SKM-1 (cell line): ENCODE results near the gene SEMA5B.

ENCODE experiments used
- DNase-seq: peaks from one replicate; lab custom pipeline; 2025; ENCODE audit not compliant: unreplicated experiment; lab: John Stamatoyannopoulos, UW

Gene SEMA5B

DNA sequence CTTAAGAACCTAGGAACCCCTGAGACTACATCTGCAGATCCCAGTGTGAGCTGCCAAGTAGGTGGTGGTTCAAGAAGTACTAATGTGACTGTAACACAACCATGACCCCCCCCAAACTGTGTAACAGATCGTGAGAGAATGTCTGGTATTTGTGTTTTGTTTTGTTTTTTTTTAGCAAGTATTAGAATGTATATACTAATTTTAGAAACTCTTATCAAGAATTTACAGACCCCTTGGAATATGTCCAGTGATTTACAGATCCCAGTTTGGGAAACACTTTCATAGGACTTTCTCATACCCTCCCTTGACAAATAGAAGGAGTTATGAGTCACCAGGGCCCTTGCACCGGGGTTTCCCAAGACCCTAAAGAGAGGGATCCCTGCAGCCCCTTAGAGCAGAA lies 79.8 kb downstream of the SEMA5B start:
- DNase-seq: no peak

DNA sequence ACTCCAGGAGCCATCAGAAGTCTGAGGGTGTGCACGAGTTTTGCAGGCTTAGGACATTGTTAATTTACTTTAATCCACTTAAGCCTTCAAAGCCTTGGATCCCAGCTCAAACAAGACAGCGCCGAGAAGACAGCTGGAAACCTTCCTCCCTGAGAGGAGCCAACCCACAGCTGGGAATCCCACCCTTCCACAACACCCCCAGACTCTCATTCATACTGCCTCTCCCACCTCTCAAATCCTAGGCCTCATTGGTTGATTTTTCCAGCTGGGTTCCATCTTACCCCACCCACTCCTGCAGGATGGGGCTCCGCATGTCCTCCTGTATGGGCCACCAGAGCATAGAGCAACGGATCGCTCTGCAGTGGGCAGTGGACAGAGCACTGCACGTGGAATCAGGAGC lies 80.4 kb downstream of the SEMA5B start:
- DNase-seq: no peak

DNA sequence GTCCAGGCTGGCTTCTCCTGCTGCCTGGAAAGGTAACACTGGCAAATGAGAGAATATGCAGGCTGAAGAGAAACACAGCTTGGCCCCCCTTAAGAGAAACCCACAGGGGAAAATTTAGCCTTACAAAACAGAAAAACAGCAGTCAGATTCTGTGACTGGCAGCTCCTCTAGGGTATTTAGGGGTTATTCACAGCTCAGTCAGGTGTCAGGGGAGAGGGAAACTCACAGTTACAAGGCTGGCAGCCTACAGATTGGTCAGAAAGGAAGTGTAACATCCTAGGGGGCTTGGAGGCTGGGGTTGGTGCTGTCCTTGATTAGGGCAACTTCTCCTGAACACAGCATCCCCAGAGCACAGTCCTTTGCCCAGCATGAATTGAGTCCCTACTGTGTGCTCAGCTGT lies 81.4 kb downstream of the SEMA5B start:
- no peak for DNase-seq

DNA sequence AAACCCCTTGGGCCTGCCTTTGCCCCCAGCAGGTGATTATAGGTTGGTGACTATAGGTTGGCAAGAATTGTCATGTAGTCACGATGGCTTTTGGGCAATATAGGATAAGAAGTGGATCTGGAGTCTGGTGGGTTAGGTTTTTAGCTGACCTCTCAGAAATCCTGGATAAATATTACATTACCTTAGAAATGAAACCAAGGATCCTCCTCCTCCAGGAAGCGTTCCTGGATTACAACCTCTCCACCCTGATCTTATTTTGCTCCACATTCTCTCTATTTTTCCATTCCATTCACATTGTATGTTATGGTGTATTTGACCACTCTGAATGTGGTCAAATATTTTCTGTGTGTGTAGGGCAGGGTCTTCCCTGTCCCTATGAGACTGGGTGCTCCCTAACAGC lies 82.3 kb downstream of the SEMA5B start:
- DNase-seq: no peak

DNA sequence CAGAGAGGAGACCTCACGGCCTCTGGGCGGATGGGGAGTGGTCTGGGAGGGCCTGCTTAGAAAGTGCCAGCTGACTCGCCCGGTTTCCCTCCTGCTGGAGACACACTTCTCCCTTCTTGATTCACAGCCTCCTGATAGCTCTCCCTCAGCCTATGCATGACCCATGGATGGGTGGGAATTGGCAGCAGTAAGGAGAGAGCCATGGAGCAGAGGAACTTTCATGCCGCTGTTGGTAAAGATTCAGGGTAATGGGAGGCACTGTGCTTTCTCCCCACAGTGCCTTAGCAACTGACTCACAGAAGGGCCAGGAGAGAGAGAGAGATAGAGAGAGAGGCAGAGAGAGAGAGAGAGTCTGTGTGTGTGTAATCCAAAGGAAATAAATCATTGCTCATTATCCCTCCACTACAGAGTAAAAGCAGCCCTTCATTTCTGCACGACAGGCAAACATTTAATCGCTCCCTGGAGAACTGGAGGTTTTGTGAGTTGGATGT lies 82.8 kb downstream of the SEMA5B start:
- DNase-seq: no peak

DNA sequence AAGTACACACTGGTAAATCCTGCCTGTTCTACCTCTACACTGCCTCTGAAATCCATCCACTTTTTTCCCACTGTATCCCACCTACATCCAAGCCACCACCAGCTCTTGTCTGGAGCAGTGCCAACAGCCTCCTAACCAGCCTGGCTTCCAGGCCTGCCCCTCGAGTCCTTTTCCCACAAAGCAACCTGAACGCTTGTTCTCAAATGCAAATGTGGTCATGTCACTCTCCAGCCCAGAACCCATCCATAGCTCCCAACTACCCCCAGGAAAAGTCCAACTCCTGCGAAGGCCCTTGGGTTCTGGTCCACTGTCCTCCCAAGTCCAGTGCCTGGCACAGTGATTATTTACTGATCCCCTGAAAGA lies 83.8 kb downstream of the SEMA5B start:
- no peak for DNase-seq

DNA sequence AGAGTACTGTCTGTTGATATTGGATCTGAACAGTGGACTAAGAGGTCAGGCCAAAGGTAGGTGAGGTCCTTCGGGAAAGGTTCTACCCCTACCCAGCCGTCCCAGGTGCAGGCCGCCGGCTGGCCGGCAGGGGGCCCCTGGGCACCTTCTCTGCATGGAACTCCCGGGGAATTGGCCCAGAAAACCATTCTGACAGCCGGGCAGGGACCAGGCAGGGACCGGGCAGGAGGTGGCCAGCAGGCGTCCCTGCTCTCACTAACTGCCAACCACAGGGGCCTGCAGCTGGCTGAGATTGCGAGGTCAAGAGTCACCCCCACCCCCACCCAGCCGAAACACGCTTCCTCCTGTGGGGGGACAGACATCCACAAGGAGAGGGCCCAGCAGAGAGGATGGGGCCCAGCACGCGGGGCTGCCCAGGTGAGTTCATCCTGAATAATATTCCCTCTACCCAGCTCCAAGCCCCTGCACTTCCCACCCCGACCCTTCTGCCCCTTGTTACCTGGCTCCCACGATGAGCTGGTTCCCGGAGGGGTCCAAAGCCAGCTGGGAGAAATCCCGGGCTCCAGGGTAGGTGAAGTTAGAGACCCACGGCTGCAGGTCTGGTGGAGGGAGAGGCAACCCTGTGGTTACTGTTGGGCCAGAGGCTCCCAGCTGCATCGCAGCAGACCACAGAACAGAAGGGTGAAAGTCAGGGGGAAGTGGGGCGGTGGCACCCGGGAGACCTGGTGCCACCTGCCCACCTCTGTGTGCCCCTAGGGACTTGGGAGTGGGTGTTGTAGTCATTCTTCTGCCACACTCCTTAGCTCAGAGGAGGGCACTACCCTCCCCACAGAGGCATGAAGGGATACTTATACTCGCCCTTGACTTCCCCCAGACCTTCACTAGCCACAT lies 84.4 kb downstream of the SEMA5B start:
- DNase-seq: no peak

DNA sequence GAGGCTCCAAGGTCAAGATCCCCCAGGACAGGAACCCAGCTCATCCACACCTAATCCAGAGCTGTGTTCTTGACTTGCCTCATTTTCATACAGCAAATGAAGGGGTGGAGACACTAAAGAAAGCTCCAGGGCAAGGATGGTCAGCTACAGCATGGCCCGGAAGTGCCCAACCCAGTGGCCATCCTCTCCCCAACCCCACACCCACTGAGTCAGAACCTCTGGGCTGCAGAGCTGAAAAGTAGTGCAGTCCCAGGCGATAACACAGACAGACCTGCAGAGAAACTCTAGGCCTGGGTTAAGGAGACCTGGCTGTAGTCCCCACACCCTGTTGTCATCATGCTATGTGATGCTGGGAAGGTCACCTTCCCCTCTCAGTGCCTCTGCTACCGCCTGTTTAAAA lies 85.3 kb downstream of the SEMA5B start:
- no peak for DNase-seq

DNA sequence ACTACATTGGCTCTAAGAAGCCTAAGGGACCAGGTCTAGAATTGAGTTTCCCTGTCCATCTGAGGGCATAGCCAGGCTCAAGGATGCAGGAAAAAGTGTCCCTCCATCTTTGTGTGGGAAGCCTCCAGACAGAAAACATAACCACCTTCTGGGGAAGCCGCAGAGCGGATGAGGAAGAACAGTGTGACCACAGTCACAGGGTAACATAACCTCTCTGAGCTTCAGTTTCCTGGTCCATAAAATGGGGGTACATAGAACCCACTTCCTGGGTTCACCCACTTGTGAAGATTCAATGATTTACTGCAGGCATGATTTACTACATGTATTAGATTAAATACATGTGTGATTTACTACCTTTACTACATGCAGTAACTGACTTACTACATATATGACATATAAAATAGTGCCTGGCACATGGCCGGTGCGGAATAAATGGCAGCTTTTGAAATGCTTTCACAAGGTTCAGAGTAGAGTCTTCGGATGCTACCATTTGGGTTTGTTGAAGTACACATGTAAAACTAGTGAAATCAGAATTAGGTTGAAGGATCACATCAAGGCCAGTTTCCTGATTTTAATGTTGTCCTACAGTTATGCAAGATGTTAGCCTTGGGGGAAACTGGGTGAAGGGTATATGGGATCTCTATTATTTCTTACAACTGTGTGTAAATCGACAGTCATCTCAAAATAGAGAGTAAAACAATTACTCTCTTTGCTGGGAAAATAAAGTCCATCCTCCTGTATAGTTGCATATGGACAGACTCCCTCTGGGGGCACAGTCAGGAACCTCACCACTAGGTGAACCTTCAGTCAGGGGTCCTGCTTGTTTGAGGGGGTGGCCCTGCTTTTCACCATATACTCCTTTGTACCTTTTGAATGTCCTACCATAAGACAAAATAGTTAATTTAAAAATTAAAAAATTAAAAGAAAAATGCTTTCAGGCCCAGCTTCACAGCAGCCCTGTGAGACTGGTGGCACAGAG lies 86.0 kb downstream of the SEMA5B start:
- no peak for DNase-seq

DNA sequence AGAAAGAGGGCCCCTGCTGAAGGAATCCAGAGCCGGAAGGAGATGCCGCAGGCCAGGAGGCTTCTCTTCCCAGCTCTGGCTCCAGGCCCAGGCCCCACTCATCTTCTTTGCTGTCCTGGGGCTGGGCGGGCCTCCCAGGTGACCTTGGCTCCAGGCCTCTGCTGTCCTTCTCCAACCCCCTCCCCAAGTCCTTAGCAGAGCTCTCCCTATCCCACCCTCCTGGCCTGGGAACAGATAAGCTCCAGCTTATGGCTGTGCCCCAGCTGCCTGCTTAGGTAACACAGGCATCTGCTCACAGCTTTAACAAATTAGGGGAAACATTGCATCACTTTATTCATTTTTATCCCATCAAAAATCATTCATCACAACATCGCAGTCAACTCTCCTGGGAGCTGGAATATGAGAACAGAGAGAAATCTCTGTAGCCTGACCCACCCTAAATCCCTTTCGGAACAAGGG lies 86.9 kb downstream of the SEMA5B start:
- DNase-seq: no peak

DNA sequence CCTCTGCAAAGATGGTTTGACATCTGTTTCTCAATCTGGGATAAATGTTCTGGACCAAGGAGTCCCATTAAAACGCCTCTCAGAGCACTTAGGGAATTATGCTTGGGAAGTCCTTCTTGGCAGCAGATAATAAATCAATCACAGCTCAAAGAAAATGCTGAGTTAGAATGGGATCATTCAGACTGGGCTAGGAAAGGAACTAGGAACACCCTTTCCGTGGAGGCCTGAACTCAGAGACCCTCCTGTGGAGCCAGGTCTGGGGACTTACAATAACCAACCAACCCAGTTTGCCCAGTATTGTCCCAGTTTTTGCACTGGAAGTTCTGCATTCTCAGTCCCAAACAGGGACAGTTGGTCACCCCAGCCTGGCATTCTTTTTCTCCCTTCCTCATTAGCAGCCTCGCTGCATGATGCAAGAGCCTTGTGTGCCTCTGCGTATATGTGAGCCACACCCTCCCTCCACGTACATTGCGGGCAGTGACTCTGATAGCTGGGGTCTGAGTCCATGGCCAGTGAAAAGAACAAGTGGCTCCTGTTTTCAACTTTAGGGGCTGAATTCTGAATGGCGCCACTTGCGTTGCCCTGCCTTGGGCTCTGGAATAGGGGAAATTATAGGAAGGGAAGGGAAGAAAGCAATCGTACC lies 88.7 kb downstream of the SEMA5B start:
- DNase-seq: peak; percentile 4

DNA sequence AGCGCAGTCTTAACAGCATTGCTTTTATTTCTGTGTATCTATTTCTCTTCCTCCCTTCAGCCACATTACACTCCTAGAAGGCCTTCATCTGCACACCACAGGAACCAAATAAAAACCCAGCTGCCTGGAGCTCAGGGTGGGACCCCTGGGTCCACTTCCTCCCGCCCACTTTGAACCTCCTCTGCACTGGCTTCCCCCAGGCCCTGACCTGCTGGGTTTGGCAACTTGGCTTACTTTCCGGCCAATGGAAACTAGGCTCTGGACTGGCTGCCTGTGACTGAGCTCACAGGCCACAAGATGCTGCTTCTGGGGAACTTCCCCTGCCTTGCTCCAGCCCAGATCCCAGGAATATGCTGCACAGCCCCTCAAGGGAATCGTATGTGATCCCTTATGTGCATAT lies 89.8 kb downstream of the SEMA5B start:
- no peak for DNase-seq

DNA sequence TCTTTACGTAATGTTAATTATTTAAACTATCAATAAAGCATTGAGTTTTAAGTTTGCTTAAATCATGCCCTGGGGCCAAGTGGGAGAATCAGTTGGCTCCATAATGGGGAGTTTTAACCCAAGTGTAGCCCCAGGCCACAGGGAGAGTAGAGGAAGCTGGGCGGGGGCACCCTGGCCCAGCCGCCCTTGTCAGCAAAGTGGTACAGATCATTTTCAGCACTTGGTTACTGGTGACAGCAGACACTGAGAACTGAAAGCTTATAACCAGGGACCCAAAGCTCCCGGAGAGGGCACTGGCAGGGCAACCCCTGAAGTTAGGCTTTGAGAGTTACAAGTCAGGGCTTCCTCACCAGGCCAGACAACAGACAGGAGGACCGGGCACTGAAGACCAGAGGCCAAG lies 90.6 kb downstream of the SEMA5B start:
- DNase-seq: no peak

DNA sequence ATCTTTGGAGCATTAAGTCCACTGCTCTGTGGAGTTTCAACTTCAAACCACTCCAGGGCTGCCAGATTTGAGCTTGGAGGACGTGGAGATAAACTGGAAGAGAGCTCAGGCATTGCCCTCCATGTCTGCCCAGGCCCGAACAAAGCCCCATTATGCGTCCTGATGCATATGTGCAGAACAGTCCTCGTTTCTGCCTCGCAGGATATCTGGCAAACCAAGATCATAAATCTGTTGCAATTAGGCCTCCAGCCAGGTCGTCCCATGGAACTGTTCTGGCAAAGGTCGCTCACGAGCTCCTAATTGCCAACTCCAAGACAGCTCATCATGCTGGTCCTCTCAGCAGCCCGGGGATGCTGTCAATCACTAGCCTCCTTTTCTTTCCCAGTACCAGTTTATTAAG lies 91.2 kb downstream of the SEMA5B start:
- no peak for DNase-seq

DNA sequence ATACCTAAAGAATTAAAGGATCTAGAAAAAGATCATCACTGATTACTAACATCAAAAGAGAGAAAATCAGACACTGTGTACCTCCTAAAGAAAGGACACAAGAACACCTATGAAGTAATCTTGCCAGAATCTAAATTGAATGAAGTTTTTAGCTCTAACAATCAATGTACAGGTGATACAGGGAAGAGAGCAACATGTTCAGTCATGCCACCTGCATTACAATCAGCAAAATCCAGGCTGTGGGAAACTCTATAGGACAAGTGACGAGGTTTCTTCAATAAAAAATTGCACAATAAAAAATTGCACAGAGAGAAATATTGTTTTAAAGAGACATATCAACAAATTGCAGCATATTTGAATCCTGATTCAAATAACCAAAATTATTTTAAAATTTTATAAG lies 93.3 kb downstream of the SEMA5B start:
- DNase-seq: no peak

DNA sequence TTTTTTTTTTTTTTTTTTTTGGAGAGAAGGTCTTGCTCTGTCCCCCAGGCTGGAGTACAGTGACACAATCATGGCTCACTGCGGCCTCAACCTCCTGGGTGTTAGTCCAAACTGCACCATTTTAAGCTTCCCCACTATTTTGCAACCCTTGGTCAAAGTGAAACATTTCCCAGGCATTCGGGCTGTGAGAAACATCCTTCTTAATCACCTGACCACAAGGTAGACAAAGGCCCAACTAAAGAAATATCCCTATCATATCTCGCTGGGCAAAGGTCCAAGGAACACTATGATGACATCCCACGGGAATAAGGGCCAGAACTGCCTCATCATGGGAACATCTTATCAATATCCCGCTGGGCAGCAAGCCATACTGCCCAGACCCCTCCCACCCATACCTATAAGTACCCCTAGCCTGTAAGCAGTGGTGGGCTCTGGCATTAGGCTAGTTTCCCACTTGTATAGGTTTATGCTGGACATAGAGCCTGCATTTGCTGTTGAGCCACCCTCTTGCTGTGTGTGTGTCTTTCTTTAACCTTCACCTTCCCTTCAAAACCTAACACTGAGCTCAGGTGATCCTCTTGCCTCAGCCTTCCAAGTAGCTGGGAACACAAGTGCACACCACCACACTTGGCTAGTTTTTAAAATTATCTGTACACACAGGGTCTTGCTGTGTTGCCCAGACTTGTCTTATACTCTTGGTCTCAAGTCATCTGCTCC lies 95.2 kb downstream of the SEMA5B start:
- no peak for DNase-seq

DNA sequence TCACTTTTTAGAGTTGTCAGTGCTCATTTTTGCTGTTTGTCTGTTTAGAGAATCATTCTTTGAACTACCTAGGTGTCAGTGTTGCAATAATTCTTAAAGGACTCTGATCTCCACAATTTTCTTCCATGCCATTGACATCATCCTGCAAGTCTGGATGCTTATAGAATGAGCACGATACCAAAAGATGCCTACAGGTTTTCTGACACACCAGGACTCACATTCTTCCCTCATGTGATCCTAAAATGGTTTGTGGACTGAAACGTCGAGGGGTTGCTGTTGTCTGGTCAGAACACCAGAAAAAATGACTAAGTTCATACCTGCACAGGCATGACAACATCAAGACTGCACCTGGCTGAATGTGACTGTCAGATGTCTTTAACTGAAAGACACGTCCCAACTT lies 95.9 kb downstream of the SEMA5B start:
- no peak for DNase-seq

DNA sequence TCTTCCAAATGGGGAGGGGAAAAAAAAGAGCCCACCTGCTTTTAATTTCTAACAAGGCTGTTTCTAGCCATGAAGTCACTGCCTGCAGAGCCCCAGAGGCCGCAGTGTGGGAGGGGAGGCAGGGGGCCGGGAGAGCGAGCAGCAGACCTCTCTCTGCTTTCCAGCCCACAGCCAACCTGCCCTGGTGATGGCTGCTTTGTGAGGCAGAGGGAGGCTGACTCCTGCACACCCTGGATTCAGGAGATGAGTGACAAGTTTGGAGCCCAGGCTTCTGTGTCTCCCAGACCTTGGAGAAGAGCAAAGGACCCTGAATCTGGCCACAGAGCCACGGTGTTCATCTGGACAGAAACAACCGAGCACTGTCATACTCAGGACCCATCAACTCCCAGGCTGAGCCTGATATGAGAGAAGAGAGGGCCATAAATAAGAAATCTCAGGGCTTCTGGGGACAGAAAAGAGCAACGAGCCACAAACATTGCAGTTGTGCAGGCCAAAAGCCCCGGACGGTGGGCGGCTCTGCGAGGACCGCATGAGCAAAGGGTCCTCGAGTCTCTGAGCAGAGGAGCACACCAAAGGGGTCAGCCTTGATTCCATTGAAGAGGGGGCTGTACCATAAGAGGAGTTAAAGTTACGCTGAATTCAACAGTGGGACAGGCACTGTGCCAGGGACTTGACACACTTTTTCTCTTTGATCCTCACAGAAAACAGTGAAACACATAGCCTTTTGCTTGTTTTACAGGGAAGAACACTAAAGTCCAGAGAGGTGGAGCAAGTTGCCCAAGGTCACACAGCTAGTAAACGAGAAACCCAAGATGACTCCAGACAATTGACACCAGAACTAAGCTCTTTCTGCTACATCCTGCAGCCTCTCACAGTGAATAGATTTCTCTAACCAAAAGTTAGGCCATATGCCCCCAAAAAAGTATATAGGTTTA lies 97.2 kb downstream of the SEMA5B start:
- DNase-seq: no peak

DNA sequence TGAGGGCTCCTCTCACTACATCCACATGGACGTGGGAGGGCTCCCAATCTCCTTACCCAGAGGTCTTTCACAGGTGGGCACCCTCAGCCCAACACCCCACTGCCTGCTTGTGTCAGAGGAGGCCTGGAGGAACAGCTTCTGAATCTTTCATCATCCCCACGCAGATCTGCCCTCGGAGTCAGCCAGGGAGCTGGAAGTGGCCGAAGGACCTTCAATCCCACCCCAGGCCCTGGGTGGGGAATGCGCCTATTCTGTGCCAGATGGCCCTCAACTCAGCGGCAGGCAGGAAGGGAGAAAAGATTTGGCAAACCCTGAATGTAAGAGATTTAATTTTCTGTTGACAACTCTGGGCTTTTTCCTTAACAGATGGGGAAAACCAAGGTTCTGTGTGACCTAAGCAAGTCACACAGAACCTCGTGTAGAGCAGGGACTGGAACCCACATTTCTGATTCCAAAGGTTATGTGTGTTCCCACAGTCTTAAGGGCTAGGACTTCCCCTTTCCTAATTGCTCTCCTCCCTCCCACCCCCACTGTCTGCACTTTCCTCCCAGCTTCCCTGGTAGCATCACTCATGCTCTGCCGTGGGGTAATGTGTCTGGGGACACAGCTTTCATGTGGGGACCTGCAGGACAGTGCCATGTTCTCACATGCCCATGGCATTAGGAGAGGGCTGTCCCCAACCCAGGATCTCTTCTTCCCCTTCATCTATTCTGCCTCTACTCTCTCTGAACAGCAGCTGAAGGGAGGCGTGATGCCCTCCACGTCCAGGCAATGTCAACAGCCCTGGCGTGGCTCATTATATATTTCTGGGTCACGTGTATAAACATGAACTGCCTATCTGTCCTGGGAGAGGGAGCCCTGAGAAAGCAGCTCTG lies 98.1 kb downstream of the SEMA5B start:
- DNase-seq: no peak
